Measurements from ENCODE around the gene ZNF587B.
A peak's percentile ranks its signal among the peaks of the same experiment; 100 is the strongest.
"Not testable (repeated sequence)": the region's sequence is repeated elsewhere in the genome, so short reads cannot be mapped to it uniquely, and the experiment has no call there.

The ZNF587B gene

GRCh38 chr19:57819475-57820148, 10.5 kb upstream of the ZNF587B start:
- DNase-seq: peak; percentile 88

- no peak for DNase-seq
Measured at GRCh38 chr19:57820599-57820998, 9.5 kb upstream of the ZNF587B start.

GRCh38 chr19:57821095-57821494, 9.0 kb upstream of the ZNF587B start:
- DNase-seq: not testable (repeated sequence)

GRCh38 chr19:57821501-57821900, 8.6 kb upstream of the ZNF587B start:
- DNase-seq: not testable (repeated sequence)

GRCh38 chr19:57823155-57823554, 6.9 kb upstream of the ZNF587B start:
- not testable (repeated sequence) for DNase-seq

- not testable (repeated sequence) for DNase-seq
Measured at GRCh38 chr19:57823608-57824007, 6.5 kb upstream of the ZNF587B start.

GRCh38 chr19:57825511-57825910, 4.6 kb upstream of the ZNF587B start:
- DNase-seq: no peak

- DNase-seq: no peak
Measured at GRCh38 chr19:57829316-57829715, 783 bp upstream of the ZNF587B start.

GRCh38 chr19:57836991-57837390, 6.9 kb downstream of the ZNF587B start:
- DNase-seq: not testable (repeated sequence)

GRCh38 chr19:57838622-57839191, 8.6 kb downstream of the ZNF587B start:
- not testable (repeated sequence) for DNase-seq

GRCh38 chr19:57841122-57841763, 11.1 kb downstream of the ZNF587B start:
- DNase-seq: no peak

- peak; percentile 16 for DNase-seq
Measured at GRCh38 chr19:57847164-57847563, 17.1 kb downstream of the ZNF587B start.

- DNase-seq: not testable (repeated sequence)
Measured at GRCh38 chr19:57849162-57849665, 19.1 kb downstream of the ZNF587B start.

- DNase-seq: peak; percentile 87
Measured at GRCh38 chr19:57849666-57850473, 19.8 kb downstream of the ZNF587B start, which contains the start of gene ZNF587. ZNF587 (plus strand) TSS chr19:57849859; CDS start chr19:57850039, 180 bp downstream.

GRCh38 chr19:57850553-57851017, 20.5 kb downstream of the ZNF587B start:
- DNase-seq: no peak

GRCh38 chr19:57851812-57852603, 21.9 kb downstream of the ZNF587B start:
- not testable (repeated sequence) for DNase-seq

GRCh38 chr19:57854117-57854516, 24.0 kb downstream of the ZNF587B start:
- not testable (repeated sequence) for DNase-seq

- not testable (repeated sequence) for DNase-seq
Measured at GRCh38 chr19:57862351-57862750, 32.3 kb downstream of the ZNF587B start.

- DNase-seq: no peak
Measured at GRCh38 chr19:57867868-57868492, 37.9 kb downstream of the ZNF587B start.

GRCh38 chr19:57869655-57870054, 39.6 kb downstream of the ZNF587B start:
- not testable (repeated sequence) for DNase-seq

- DNase-seq: no peak
Measured at GRCh38 chr19:57870225-57870624, 40.1 kb downstream of the ZNF587B start.
